OCI-M2 (cell line): ENCODE measurements around the gene ATP13A2.
A peak's percentile ranks its signal among the peaks of the same experiment; 100 is the strongest.

ENCODE experiments used
- DNase-seq: peaks from one replicate; lab custom pipeline; 2025; ENCODE audit not compliant: unreplicated experiment; lab: John Stamatoyannopoulos, UW

The ATP13A2 gene

GRCh38 chr1:17011439-17012307 is at the start of gene ATP13A2:
Gene ATP13A2 (minus strand): TSS chr1:17011928. CDS start chr1:17011738, 190 bp downstream.
- no peak for DNase-seq

- DNase-seq: no peak
Measured at GRCh38 chr1:17061486-17061885, 49.8 kb upstream of the ATP13A2 start.

GRCh38 chr1:17060306-17060749 is 48.6 kb upstream of the ATP13A2 start:
- DNase-seq: no peak

- DNase-seq: peak; percentile 13
Measured at GRCh38 chr1:17059391-17060305, 47.9 kb upstream of the ATP13A2 start.

GRCh38 chr1:17056551-17056950 is 44.8 kb upstream of the ATP13A2 start:
- DNase-seq: no peak

- DNase-seq: no peak
Measured at GRCh38 chr1:17055801-17056200, 44.1 kb upstream of the ATP13A2 start.

- peak; percentile 76 for DNase-seq
Measured at GRCh38 chr1:17053685-17054410, 42.1 kb upstream of the ATP13A2 start, which contains the start of gene SDHB. Gene SDHB (minus strand): TSS chr1:17054032. CDS start chr1:17054019, 13 bp downstream.

- DNase-seq: no peak
Measured at GRCh38 chr1:17053086-17053684, 41.5 kb upstream of the ATP13A2 start.

- DNase-seq: no peak
Measured at GRCh38 chr1:17052641-17053040, 40.9 kb upstream of the ATP13A2 start.

- no peak for DNase-seq
Measured at GRCh38 chr1:17052038-17052437, 40.3 kb upstream of the ATP13A2 start.

- no peak for DNase-seq
Measured at GRCh38 chr1:17047924-17048323, 36.2 kb upstream of the ATP13A2 start.

GRCh38 chr1:17046334-17046657 is 34.6 kb upstream of the ATP13A2 start:
- no peak for DNase-seq

- no peak for DNase-seq
Measured at GRCh38 chr1:17045634-17046333, 34.1 kb upstream of the ATP13A2 start.

GRCh38 chr1:17045150-17045549 is 33.4 kb upstream of the ATP13A2 start:
- DNase-seq: no peak

GRCh38 chr1:17043676-17044075 is 31.9 kb upstream of the ATP13A2 start:
- no peak for DNase-seq

GRCh38 chr1:17040135-17040534 is 28.4 kb upstream of the ATP13A2 start:
- DNase-seq: no peak

- no peak for DNase-seq
Measured at GRCh38 chr1:17039522-17039921, 27.8 kb upstream of the ATP13A2 start.

GRCh38 chr1:17033481-17033880 is 21.8 kb upstream of the ATP13A2 start:
- no peak for DNase-seq

GRCh38 chr1:17032741-17033140 is 21.0 kb upstream of the ATP13A2 start:
- DNase-seq: no peak

GRCh38 chr1:17031436-17031835 is 19.7 kb upstream of the ATP13A2 start:
- no peak for DNase-seq
